IPS-20b (cell line): Measurements from ENCODE around the gene TMEM140.

ENCODE experiments used
- H3K27ac ChIP-seq: one replicate; pipeline ENCODE4 v1.5.1; 2013; ENCODE audit warnings: low read length
- H3K27me3 ChIP-seq: 2 replicates; pipeline ENCODE4 v1.6.1; 2013; ENCODE audit warnings: mild to moderate bottlenecking, low read length, inconsistent platforms; ENCODE audit not compliant: insufficient read depth
- H3K36me3 ChIP-seq: 2 replicates; pipeline ENCODE4 v1.6.1; 2013; ENCODE audit warnings: low read depth, mild to moderate bottlenecking, inconsistent platforms, low read length, moderate library complexity; ENCODE audit not compliant: insufficient read depth
- H3K4me1 ChIP-seq: 2 replicates; pipeline ENCODE4 v1.6.1; 2013; ENCODE audit warnings: mild to moderate bottlenecking, control low read depth, inconsistent platforms, low read length, moderate library complexity; ENCODE audit not compliant: insufficient read depth
- H3K4me3 ChIP-seq: 2 replicates; pipeline ENCODE4 v1.5.1; 2013; ENCODE audit warnings: mild to moderate bottlenecking, low read length, inconsistent platforms
- H3K9ac ChIP-seq: 2 replicates; pipeline ENCODE4 v1.6.1; 2013; ENCODE audit warnings: low read depth, mild to moderate bottlenecking, inconsistent platforms, low read length, moderate library complexity
- H3K9me3 ChIP-seq: 2 replicates; pipeline ENCODE4 v1.6.1; 2013; ENCODE audit warnings: mild to moderate bottlenecking, low read depth, low read length, inconsistent platforms; ENCODE audit not compliant: insufficient read depth

Gene TMEM140

GRCh38 chr7:135159359-135160085 lies 11.7 kb downstream of the TMEM140 start:
- H3K9ac ChIP-seq = no peak overlapping the region
- H3K9me3 ChIP-seq = peaks cover 23% of the 10 kb centered on the region
- H3K27me3 ChIP-seq = no peaks in the 10 kb centered on the region
- no peak overlapping the region for H3K4me3 ChIP-seq
- no peak overlapping the region for H3K27ac ChIP-seq
- peaks cover 3% of the 10 kb centered on the region; the same call in 1 of the 2 replicates for H3K4me1 ChIP-seq
- H3K36me3 ChIP-seq = peaks cover 3% of the 10 kb centered on the region; the same call in 1 of the 2 replicates

GRCh38 chr7:135160098-135160857 lies 12.4 kb downstream of the TMEM140 start:
- H3K4me1 ChIP-seq = peaks cover 3% of the 10 kb centered on the region; the same call in 1 of the 2 replicates
- H3K4me3 ChIP-seq = no peak overlapping the region
- H3K9me3 ChIP-seq = peaks cover 22% of the 10 kb centered on the region
- H3K27me3 ChIP-seq = no peaks in the 10 kb centered on the region
- H3K9ac ChIP-seq = no peak overlapping the region
- H3K36me3 ChIP-seq = peaks cover 10% of the 10 kb centered on the region
- no peak overlapping the region for H3K27ac ChIP-seq

GRCh38 chr7:135160858-135161653 lies 13.2 kb downstream of the TMEM140 start:
- H3K27ac ChIP-seq = no peak overlapping the region
- H3K9me3 ChIP-seq = peaks cover 14% of the 10 kb centered on the region
- peaks cover 18% of the 10 kb centered on the region for H3K36me3 ChIP-seq
- peaks cover 3% of the 10 kb centered on the region; the same call in 1 of the 2 replicates for H3K4me1 ChIP-seq
- no peaks in the 10 kb centered on the region for H3K27me3 ChIP-seq
- no peak overlapping the region for H3K4me3 ChIP-seq
- H3K9ac ChIP-seq = no peak overlapping the region

- Histone ChIP-seq H3K4me3 (no peak overlapping the region), H3K27me3 (no peaks in the 10 kb centered on the region), H3K9me3 (peaks cover 8% of the 10 kb centered on the region), H3K36me3 (peaks cover 24% of the 10 kb centered on the region), H3K27ac (no peak overlapping the region), H3K4me1 (peaks cover 3% of the 10 kb centered on the region; the same call in 1 of the 2 replicates), H3K9ac (no peak overlapping the region)
Observed at GRCh38 chr7:135161669-135162068, 13.8 kb downstream of the TMEM140 start.

GRCh38 chr7:135162382-135163001 lies 14.6 kb downstream of the TMEM140 start:
- H3K9ac ChIP-seq = no peak overlapping the region

GRCh38 chr7:135164357-135165061 lies 16.6 kb downstream of the TMEM140 start:
- Histone ChIP-seq H3K4me3 (no peak overlapping the region), H3K36me3 (peaks cover 46% of the 10 kb centered on the region), H3K4me1 (peaks cover 7% of the 10 kb centered on the region), H3K27me3 (no peaks in the 10 kb centered on the region), H3K9me3 (peaks cover 5% of the 10 kb centered on the region), H3K27ac (no peak overlapping the region), H3K9ac (no peak overlapping the region)

More at GRCh38 chr7:135162382-135163001, 14.6 kb downstream of the TMEM140 start:
- Histone ChIP-seq H3K36me3 (peaks cover 33% of the 10 kb centered on the region), H3K27ac (no peak overlapping the region), H3K4me1 (peaks cover 3% of the 10 kb centered on the region; the same call in 1 of the 2 replicates), H3K4me3 (no peak overlapping the region), H3K9me3 (peaks cover 6% of the 10 kb centered on the region), H3K27me3 (no peaks in the 10 kb centered on the region)

GRCh38 chr7:135165862-135166261 lies 18.0 kb downstream of the TMEM140 start:
- no peak overlapping the region for H3K9ac ChIP-seq
- H3K27ac ChIP-seq = no peak overlapping the region
- no peak overlapping the region for H3K4me3 ChIP-seq
- peaks cover 46% of the 10 kb centered on the region for H3K36me3 ChIP-seq
- peaks cover 9% of the 10 kb centered on the region for H3K4me1 ChIP-seq
- peaks cover 5% of the 10 kb centered on the region for H3K9me3 ChIP-seq
- H3K27me3 ChIP-seq = no peaks in the 10 kb centered on the region

GRCh38 chr7:135166338-135166990 lies 18.6 kb downstream of the TMEM140 start:
- Histone ChIP-seq H3K27ac (no peak overlapping the region), H3K4me3 (no peak overlapping the region), H3K9ac (no peak overlapping the region), H3K4me1 (peaks cover 8% of the 10 kb centered on the region), H3K36me3 (peaks cover 46% of the 10 kb centered on the region), H3K9me3 (peaks cover 5% of the 10 kb centered on the region), H3K27me3 (no peaks in the 10 kb centered on the region)

GRCh38 chr7:135167365-135167917 lies 19.6 kb downstream of the TMEM140 start:
- H3K4me1 ChIP-seq = peaks cover 9% of the 10 kb centered on the region
- H3K27me3 ChIP-seq = no peaks in the 10 kb centered on the region
- H3K4me3 ChIP-seq = no peak overlapping the region
- no peak overlapping the region for H3K9ac ChIP-seq
- H3K36me3 ChIP-seq = peaks cover 46% of the 10 kb centered on the region
- no peak overlapping the region for H3K27ac ChIP-seq
- peaks cover 2% of the 10 kb centered on the region for H3K9me3 ChIP-seq

- Histone ChIP-seq H3K4me3 (no peak overlapping the region), H3K4me1 (peaks cover 9% of the 10 kb centered on the region), H3K9ac (no peak overlapping the region), H3K9me3 (no peaks in the 10 kb centered on the region), H3K36me3 (peaks cover 46% of the 10 kb centered on the region), H3K27me3 (no peaks in the 10 kb centered on the region), H3K27ac (no peak overlapping the region)
Observed at GRCh38 chr7:135168001-135168400, 20.1 kb downstream of the TMEM140 start.
